ENCODE results near the gene PIGB. TPM values are rescaled to one million over a fixed set of nuclear protein-coding genes. Genes with fewer than 3 reads are reported as not detected.
A peak's percentile ranks its signal among the peaks of the same experiment; 100 is the strongest.

PIGB gene
- total and polyA plus RNA-seq, 2 donors from 2014 or later: 17.4 to 17.6 TPM

GRCh38 chr15:55372701-55373440 lies 53.8 kb downstream of the PIGB start:
- DNase-seq: no peak
- no peaks in the 10 kb centered on the region for H3K4me1 ChIP-seq (ENCODE audit: control insufficient read depth in 2 of 3, insufficient read depth in 2 of 3, low read depth in 1 of 3, low read length in 3 of 3)
- no peaks in the 10 kb centered on the region for H3K27me3 ChIP-seq (ENCODE audit: control insufficient read depth, insufficient read depth, low read length)
- H3K9me3 ChIP-seq (ENCODE audit: control insufficient read depth in 2 of 3, insufficient read depth in 1 of 3, low read length in 3 of 3): no peaks in the 10 kb centered on the region
- no peak overlapping the region for H3K4me3 ChIP-seq (ENCODE audit: low read length in 3 of 3)
- FAIRE-seq: no peak
- H3K27ac ChIP-seq (ENCODE audit: low read depth in 2 of 2, low read length in 2 of 2): peak overlapping the region in 1 of 2 donors; percentile 62
- peaks cover 4 to 34% (median 11%) of the 10 kb centered on the region in 3 donors for H3K36me3 ChIP-seq (ENCODE audit: control insufficient read depth in 2 of 3, insufficient read depth in 3 of 3, low read length in 3 of 3)
- no peak overlapping the region for H3K9ac ChIP-seq (ENCODE audit: low read length in 3 of 3)
- intact Hi-C loops (cut with DNase I): no loop called here
- no peak for TF ChIP-seq CTCF (IDR thresholded peaks at IDR 0.05; ENCODE audit: borderline replicate concordance, extremely low read depth, insufficient read depth)

- Histone ChIP-seq H3K9me3 (ENCODE audit: control insufficient read depth in 2 of 3, insufficient read depth in 1 of 3, low read length in 3 of 3) (peaks cover 0 to 2% (median 0%) of the 10 kb centered on the region in 3 donors), H3K9ac (ENCODE audit: low read length in 3 of 3) (no peak overlapping the region), H3K4me3 (ENCODE audit: low read length in 3 of 3) (no peak overlapping the region), H3K27me3 (ENCODE audit: control insufficient read depth, insufficient read depth, low read length) (no peaks in the 10 kb centered on the region), H3K27ac (ENCODE audit: low read depth in 2 of 2, low read length in 2 of 2) (no peak overlapping the region), H3K36me3 (ENCODE audit: control insufficient read depth in 2 of 3, insufficient read depth in 3 of 3, low read length in 3 of 3) (peaks cover 3 to 34% (median 6%) of the 10 kb centered on the region in 3 donors), H3K4me1 (ENCODE audit: control insufficient read depth in 2 of 3, insufficient read depth in 2 of 3, low read depth in 1 of 3, low read length in 3 of 3) (no peaks in the 10 kb centered on the region)
- FAIRE-seq: no peak
- TF ChIP-seq CTCF (IDR thresholded peaks at IDR 0.05; ENCODE audit: borderline replicate concordance, extremely low read depth, insufficient read depth): no peak
- no peak for DNase-seq
- intact Hi-C loops (cut with DNase I): no loop called here
Measured at GRCh38 chr15:55379095-55379494, 60.1 kb downstream of the PIGB start.

GRCh38 chr15:55381595-55381994 lies 62.6 kb downstream of the PIGB start:
- Histone ChIP-seq H3K27ac (ENCODE audit: low read depth in 2 of 2, low read length in 2 of 2) (no peak overlapping the region), H3K36me3 (ENCODE audit: control insufficient read depth in 2 of 3, insufficient read depth in 3 of 3, low read length in 3 of 3) (peaks cover 3 to 31% (median 6%) of the 10 kb centered on the region in 3 donors), H3K9me3 (ENCODE audit: control insufficient read depth in 2 of 3, insufficient read depth in 1 of 3, low read length in 3 of 3) (peaks cover 0 to 2% (median 0%) of the 10 kb centered on the region in 3 donors), H3K4me3 (ENCODE audit: low read length in 3 of 3) (no peak overlapping the region), H3K9ac (ENCODE audit: low read length in 3 of 3) (no peak overlapping the region), H3K27me3 (ENCODE audit: control insufficient read depth, insufficient read depth, low read length) (no peaks in the 10 kb centered on the region), H3K4me1 (ENCODE audit: control insufficient read depth in 2 of 3, insufficient read depth in 2 of 3, low read depth in 1 of 3, low read length in 3 of 3) (no peaks in the 10 kb centered on the region)
- intact Hi-C loops (cut with DNase I): no loop called here
- DNase-seq (no peak), FAIRE-seq (no peak)
- no peak for TF ChIP-seq CTCF (IDR thresholded peaks at IDR 0.05; ENCODE audit: borderline replicate concordance, extremely low read depth, insufficient read depth)
